OCI-LY7 (cell line): ENCODE results near the gene GID4.

Experiments used
- CTCF ChIP-seq: fragments of 200-600 bp; sonication (generic); conservative IDR thresholded peaks from 2 replicates; pipeline ENCODE4 v1.5.1; 2014; ENCODE audit warnings: mild to moderate bottlenecking, antibody characterized with exemption, low read length, moderate library complexity, mixed read lengths
- EZH2phosphoT487 ChIP-seq: fragments of 200-600 bp; sonication (generic); IDR thresholded peaks from 2 replicates; pipeline ENCODE4 v1.6.1; 2018; ENCODE audit warnings: low read depth, borderline replicate concordance, mild to moderate bottlenecking, mixed run types, antibody characterized with exemption, low read length, moderate library complexity, mixed read lengths

GRCh38 chr17:18041776-18042175 lies 2.6 kb downstream of the GID4 start:
- TF ChIP-seq CTCF: no peak
- TF ChIP-seq EZH2phosphoT487: no peak
